Measurements from ENCODE around the gene EIF1AY.
"Not testable (repeated sequence)": the region's sequence is repeated elsewhere in the genome, so short reads cannot be mapped to it uniquely, and the experiment has no call there.

The EIF1AY gene, protein sequence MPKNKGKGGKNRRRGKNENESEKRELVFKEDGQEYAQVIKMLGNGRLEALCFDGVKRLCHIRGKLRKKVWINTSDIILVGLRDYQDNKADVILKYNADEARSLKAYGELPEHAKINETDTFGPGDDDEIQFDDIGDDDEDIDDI

DNA sequence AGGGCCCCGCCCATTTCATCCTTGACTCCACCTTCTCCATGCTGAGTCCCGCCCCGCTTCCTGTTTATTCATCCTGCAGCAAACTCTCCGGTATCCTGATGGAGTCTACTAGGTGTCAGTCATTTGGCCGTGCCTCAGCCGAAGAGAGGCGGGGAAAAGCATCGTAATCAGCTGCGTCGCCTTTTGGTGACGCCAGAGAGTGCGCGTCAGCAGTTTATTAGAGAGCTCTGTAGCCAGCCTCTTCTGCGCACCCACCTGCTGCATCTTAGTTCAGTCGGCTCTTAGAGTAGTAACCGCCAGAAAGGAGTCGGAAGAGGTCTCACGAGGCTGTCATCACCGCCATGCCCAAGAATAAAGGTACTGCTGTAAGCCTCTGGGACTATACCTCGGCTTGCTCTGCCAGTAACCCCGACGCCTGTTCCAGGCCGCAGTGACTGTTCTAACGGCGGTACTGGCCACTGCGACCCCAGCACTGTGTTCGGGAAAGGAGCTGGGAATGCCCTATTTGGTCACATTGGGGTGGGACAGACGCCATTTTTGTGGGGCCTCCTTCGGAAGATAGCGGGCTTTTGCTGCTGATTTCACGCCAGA lies at the start of gene EIF1AY:
Gene EIF1AY, plus strand, starts transcription at position 246 of the 591 bp plus-strand sequence. Its CDS starts 96 bp downstream, at position 342.
- peak in 1 of 2 donors; percentile 80 for DNase-seq (ENCODE audit: low read depth in 2 of 2)

DNA sequence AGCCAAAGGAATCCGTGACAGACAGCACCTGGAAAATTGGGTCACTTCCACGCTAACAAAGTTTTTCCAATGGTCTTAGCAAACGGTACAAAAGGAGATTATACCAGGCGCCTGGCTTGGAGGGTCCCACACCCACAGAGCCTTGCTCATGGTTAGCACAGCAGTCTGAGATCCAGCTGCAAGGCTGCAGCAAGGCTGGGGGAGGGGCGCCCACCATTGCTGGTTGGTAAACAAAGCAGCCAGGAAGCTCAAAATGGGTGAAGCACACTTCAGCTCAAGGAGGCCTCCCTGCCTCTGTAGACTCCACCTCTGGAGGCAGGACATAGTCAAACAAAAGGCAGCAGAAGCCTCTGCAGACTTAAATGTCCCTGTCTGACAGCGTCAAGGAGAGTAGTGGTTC lies 47.1 kb upstream of the EIF1AY start:
- DNase-seq (ENCODE audit: low read depth in 2 of 2) = no peak

DNA sequence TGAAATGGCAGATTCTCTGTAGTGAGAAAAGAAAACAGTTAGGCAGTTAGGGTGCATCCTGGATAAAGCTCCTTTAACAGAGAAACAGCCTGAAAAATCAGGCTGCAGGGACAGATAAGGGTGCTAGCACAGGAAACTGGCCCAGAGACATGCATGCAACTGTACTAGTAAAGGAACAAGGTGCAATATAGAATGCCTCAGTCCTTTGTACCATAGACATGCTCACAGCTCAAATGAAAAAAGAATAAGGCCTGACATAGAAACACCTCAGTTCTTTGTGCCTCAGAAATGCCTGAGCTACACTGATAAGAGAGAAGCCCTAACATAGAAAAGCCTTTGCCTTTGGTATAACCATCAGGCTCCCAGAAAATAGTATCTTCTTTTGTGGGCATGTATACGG lies 37.4 kb upstream of the EIF1AY start:
- no peak for DNase-seq (ENCODE audit: low read depth in 2 of 2)

DNA sequence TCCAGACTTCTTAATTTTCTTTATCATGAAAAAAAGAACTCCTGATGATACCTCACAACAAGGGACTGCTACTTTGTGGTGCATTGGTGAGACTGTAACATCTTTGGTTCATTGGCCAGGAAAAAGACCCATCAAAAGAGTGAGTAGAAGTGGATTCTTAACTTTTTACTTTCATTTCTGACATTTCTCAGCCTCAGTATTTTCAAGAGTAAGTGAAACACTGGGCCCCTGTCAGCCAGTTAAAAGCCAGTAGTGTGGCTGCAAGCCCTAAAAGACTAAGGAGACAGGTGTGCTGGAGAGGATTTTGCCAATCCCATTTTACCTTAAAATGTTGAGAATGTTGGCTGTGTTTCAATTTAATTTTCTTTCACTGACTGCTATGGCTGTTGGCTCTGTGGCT lies 36.6 kb upstream of the EIF1AY start:
- DNase-seq (ENCODE audit: low read depth in 2 of 2) = no peak

DNA sequence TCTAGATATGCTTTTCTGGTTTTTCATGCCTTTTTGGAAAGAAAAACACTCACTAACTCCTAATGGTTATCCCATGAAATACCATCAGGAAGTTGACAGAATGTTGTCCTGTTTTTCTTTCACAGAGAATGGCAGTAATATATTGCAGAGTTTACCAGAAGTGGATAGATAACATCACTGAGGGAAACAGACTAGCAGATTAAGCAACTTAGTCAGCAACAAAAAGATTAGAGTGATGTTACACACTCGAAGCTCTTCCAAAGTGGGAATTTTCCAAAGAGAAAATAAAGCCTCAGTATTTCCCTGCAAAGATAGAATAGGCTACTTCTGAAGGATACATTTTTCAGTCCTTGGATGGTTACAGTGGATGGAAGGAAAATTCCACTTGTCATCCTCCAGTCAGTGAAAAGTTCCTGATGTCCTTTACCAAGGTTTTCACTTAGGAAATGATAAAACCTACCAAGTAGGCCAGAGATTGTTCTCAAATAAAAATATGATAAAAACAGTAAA lies 31.1 kb upstream of the EIF1AY start:
- no peak for DNase-seq (ENCODE audit: low read depth in 2 of 2)

DNA sequence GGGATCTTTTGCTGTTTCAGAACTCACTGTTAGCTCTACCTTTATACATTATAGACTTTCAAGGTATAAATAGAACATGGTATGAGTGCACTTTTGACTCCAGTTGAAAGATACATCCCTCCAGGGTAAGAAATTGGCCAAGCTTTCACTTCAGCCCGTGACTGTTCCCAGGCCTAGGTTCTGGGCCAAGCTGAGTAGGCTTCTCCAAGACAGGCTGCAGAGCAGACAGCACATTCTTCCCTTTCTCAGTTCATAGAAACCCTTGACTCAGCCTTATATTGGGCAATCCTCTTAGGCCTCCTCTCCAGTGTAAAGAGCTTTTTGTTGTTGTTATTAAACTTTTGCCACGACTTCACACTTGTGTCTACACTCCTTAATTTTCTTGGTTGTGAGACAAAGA lies 29.5 kb upstream of the EIF1AY start:
- DNase-seq (ENCODE audit: low read depth in 2 of 2) = no peak

DNA sequence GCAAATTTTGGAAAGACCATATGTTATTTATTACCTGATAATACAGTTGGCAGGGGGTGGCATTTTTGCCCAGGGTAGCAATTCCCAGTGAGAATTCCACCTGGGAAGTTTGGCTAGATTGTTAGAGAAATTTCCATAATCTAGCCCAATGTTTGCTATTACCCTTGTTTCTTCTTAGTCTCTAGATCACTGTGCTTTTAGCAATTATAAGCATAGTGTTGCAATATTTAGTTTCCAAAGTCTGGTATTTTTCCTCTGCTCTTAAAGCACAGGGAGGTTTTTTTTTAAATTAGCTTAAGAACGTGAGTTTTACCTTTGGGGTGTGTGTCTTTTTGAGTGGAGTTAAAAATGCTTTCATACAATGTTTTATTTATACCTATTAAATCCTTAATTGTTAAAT lies 26.3 kb upstream of the EIF1AY start:
- no peak for DNase-seq (ENCODE audit: low read depth in 2 of 2)

DNA sequence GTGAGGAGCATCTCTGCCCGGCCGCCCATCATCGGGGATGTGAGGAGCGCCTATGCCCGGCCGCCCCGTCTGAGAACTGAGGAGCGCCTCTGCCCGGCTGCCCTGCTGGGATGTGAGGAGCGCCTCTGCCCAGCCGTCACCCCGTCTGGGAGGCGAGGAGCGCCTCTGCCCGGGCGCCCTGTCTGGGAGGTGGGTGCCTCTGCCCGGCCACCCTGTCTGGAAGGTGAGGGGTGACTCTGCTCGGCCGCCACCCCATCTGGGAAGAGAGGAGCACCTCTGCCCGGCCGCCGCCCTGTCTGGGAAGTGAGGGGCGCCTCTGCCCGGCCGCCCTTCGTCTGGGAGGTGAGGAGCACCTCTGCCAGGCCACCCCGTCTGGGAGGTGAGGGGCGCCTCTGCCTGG lies 23.7 kb upstream of the EIF1AY start:
- no peak for DNase-seq (ENCODE audit: low read depth in 2 of 2)

DNA sequence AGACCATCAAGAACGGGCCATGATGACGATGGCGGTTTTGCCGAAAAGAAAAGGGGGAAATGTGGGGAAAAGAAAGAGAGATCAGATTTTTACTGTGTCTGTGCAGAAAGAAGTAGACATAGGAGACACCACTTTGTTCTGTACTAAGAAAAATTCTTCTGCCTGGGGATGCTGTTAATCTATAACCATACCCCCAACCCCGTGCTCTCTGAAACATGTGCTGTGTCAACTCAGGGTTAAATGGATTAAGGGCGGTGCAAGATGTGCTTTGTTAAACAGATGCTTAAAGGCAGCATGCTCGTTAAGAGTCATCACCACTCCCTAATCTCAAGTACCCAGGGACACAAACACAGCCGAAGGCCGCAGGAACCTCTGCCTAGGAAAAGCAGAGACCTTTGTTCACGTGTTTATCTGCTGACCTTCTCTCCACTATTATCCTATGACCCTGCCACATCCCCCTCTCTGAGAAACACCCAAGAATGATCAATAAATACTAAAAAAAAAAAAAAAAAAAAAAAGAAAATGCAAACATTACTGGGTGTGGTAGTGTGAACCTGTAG lies 22.7 kb upstream of the EIF1AY start:
- DNase-seq (ENCODE audit: low read depth in 2 of 2) = not testable (repeated sequence)

DNA sequence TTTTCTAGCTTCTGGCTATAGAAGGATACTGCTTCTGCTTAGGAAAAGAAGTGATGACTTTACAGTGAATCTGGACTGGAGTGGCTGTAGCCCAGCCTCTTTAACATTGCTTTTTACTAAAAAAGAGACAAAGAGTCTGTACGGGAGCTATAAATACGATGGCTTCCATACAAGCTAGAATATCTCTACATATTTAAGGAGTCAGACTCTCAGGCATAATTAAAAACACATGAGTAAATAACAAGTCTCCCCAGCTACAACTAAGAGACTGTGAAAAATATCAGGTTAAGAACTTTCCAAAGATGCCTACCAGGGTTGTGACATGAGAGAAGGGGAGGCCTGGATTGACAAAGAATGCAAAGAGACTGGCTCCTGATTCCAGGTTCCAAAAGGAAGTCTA lies 19.8 kb upstream of the EIF1AY start:
- no peak for DNase-seq (ENCODE audit: low read depth in 2 of 2)

DNA sequence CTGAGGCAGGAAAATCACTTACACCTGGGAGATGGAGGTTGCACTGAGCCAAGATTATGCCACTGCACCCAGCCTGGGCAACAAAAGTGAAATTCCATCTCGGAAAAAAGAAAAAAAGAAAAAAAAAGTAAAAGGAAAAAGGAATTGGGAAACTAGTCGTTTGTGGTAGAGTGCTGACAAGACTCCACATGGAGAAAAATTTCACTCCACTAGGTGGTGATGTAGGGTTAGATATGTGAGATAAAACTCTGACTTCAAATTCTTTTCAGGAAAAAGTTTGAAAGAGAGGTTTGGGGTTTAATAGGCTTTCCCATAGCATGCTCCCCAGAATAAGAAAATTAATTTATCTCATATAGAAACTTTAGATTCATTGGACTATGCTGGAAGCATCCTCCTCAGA lies 16.9 kb upstream of the EIF1AY start:
- no peak for DNase-seq (ENCODE audit: low read depth in 2 of 2)

DNA sequence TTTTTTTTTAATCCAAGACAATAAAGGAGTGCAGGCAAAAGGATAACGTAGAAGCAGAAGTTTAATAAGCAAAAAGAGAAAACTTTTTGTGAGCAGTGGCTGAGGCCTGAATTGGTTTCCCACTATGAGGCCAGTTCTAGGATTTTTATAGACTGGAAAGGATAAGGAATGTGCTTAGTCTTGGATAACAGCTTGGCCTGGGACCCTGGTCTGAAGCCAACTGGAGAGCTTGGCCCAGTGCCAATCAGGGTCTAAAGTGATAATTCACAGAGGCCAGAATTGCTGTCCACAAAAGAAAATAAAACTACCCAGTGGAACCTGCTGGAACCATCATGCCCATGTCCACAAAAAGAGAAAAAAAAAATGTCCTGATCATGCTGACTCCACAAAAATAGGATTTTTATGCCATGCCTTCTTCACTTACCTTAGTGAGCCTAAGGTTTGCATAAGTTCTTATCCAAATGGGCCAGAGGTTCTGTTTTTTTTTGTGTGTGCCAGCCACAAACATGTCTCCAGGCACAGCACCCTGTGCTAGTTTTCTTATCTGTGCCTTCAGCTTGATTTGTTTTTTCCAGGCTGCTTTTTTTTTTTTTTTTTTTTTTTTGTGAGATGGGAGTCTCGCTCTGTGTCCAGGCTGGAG lies 15.6 kb upstream of the EIF1AY start:
- no peak for DNase-seq (ENCODE audit: low read depth in 2 of 2)

DNA sequence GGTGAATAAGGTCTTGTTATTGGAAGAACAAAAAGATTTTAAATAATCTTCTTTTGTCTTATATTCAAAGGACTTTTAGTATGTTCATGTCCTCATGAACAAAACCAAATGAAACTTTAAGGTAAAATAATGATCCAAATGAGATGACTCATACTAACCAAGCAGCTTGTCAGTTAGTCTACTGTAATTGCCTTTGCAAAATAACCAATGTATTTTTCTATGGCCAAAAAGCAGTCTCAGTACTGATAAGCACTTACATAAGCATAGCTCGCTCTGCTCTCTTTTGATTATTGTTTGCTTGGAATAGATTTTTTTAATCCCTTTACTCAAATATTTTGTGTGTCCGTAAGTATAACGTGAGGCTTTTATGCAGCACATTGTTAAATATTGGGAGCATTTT lies 4.3 kb upstream of the EIF1AY start:
- no peak for DNase-seq (ENCODE audit: low read depth in 2 of 2)

DNA sequence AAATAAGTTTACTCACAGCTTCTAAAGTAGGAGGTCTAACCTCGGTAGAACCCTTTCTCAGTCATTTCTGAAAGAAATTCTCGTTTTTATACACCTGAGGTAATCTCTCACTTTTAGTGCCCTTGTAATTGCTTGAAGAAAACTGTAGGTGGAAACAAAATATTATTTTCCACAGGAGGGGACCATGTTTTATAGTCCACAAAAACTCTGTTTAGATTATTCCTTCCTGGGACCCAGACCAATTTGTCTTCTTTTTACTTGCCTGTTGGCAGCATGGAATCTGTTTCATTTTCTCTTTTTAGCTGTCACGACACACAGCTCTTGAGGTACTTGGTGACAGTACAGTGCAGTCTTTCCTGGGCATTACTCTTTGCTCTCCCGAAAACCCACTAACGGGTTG lies 930 bp downstream of the EIF1AY start:
- DNase-seq (ENCODE audit: low read depth in 2 of 2) = no peak

DNA sequence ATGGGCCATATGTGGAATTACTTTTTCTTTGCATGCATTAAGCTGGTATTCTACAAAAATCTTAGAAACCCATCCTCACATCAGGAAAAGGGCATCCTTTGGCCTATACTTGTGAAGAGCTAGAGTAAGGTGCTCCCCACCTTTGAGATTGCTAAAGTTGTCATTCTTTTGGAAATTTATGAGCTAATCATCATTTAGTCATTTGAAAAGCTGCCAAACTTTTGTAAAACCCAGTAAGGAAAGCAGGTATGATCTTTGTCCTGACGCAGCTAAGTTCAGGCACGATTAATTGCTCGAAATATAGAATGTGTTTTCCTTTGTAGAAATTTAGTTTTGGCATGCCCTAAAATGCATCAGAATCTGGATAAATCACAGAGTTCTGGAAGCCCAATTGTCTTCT lies 2.6 kb downstream of the EIF1AY start:
- DNase-seq (ENCODE audit: low read depth in 2 of 2) = no peak

DNA sequence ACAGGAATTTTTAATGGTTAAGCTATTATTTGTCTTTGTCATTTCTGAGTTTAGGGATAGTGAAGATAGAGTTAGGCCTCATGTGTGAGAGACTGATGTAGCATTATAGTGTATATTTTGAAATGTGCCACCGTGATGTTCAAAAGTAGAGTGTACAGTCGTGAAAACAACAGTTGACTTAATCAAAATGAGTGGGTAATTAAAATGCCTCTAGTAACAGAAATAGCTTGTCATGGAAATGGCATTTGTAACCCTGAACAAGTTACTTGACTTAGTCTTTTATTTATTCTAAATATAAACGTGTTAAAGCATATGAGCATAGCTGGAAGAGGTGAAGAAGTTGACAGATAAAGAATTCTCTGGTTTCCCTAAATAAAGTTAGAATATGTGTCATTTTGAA lies 6.1 kb downstream of the EIF1AY start:
- DNase-seq (ENCODE audit: low read depth in 2 of 2) = no peak

DNA sequence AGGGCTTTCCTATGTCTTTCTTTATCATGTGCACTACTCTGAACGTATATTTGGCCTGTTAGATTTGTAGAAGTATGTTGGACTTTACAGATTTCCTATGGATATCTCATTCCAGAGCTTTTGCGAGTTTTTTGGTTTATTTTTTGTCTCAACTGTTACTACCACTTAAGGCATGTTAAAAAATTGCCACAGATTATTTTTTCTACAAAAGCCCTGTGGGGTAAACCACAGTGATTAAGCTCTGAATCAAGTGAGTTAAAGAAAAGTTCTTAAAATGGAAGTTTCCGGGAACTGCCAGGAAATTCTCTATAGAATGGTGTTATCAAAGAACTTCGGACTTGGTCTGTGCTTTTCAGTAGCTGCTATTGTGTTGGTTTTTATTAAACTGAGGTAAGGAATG lies 10.6 kb downstream of the EIF1AY start:
- DNase-seq (ENCODE audit: low read depth in 2 of 2) = no peak

Measured in stimulated activated CD8-positive, alpha-beta memory T cell treated with anti-CD3 and anti-CD28 coated beads, Interleukin-15, amount 100 ng/mL, for 48 hours (primary cell).